Stimulated activated CD4-positive, alpha-beta T cell treated with anti-CD3 and anti-CD28 coated beads, TNF-alpha, amount 100 ng/mL, for 48 hours (primary cell): ENCODE measurements around the gene KLHL2.

ENCODE experiments used
- DNase-seq, 3 donors: peaks; one replicate each; pipeline ENCODE4 v3.0.0-alpha.2; 2020; ENCODE audit warnings: low read depth in 3 of 3

KLHL2 gene

GRCh38 chr4:165288639-165289422 is 81.5 kb downstream of the KLHL2 start:
- no peak for DNase-seq

GRCh38 chr4:165289423-165289785 is 82.0 kb downstream of the KLHL2 start:
- no peak for DNase-seq

GRCh38 chr4:165293061-165293460 is 85.7 kb downstream of the KLHL2 start:
- no peak for DNase-seq

GRCh38 chr4:165293927-165294649 is 86.7 kb downstream of the KLHL2 start:
- DNase-seq: no peak

- DNase-seq: no peak
Measured at GRCh38 chr4:165294907-165295306, 87.5 kb downstream of the KLHL2 start.

- DNase-seq: no peak
Measured at GRCh38 chr4:165297626-165298025, 90.3 kb downstream of the KLHL2 start.

GRCh38 chr4:165299399-165300060 is 92.2 kb downstream of the KLHL2 start:
- no peak for DNase-seq

GRCh38 chr4:165301833-165302232 is 94.5 kb downstream of the KLHL2 start:
- DNase-seq: no peak

GRCh38 chr4:165302658-165303057 is 95.3 kb downstream of the KLHL2 start:
- DNase-seq: no peak

- DNase-seq: no peak
Measured at GRCh38 chr4:165308166-165308565, 100.8 kb downstream of the KLHL2 start.

GRCh38 chr4:165308606-165309005 is 101.2 kb downstream of the KLHL2 start:
- no peak for DNase-seq

- DNase-seq: no peak
Measured at GRCh38 chr4:165309456-165309855, 102.1 kb downstream of the KLHL2 start.

- DNase-seq: no peak
Measured at GRCh38 chr4:165312506-165312905, 105.1 kb downstream of the KLHL2 start.

GRCh38 chr4:165319030-165319429 is 111.7 kb downstream of the KLHL2 start:
- no peak for DNase-seq

GRCh38 chr4:165319509-165319908 is 112.1 kb downstream of the KLHL2 start:
- no peak for DNase-seq

GRCh38 chr4:165324236-165324917 is 117.0 kb downstream of the KLHL2 start:
- DNase-seq: no peak

- no peak for DNase-seq
Measured at GRCh38 chr4:165324918-165325304, 117.5 kb downstream of the KLHL2 start.

- no peak for DNase-seq
Measured at GRCh38 chr4:165325732-165326512, 118.6 kb downstream of the KLHL2 start.

GRCh38 chr4:165326831-165327210 is 119.5 kb downstream of the KLHL2 start:
- no peak for DNase-seq

- peak; percentile 92 to 98 (median 95) for DNase-seq
Measured at GRCh38 chr4:165327211-165328100, 120.1 kb downstream of the KLHL2 start, which contains the start of gene MSMO1. Gene MSMO1 (plus strand): TSS chr4:165327669. CDS start chr4:165333371, 5,702 bp downstream.
